Measurements from ENCODE around the gene FGF7. TPM values are rescaled to one million over a fixed set of nuclear protein-coding genes. Genes with fewer than 3 reads are reported as not detected.
"Not testable (repeated sequence)": the region's sequence is repeated elsewhere in the genome, so short reads cannot be mapped to it uniquely, and the experiment has no call there.

Gene FGF7
- polyA plus RNA-seq, 3 donors: 18.1 to 25.8 (median 20.0) TPM

GRCh38 chr15:49427372-49427771 is 4.3 kb downstream of the FGF7 start:
- DNase-seq (ENCODE audit: extremely low read depth in 1 of 11, low read depth in 9 of 11, low spot score in 4 of 11): no peak

DNA sequence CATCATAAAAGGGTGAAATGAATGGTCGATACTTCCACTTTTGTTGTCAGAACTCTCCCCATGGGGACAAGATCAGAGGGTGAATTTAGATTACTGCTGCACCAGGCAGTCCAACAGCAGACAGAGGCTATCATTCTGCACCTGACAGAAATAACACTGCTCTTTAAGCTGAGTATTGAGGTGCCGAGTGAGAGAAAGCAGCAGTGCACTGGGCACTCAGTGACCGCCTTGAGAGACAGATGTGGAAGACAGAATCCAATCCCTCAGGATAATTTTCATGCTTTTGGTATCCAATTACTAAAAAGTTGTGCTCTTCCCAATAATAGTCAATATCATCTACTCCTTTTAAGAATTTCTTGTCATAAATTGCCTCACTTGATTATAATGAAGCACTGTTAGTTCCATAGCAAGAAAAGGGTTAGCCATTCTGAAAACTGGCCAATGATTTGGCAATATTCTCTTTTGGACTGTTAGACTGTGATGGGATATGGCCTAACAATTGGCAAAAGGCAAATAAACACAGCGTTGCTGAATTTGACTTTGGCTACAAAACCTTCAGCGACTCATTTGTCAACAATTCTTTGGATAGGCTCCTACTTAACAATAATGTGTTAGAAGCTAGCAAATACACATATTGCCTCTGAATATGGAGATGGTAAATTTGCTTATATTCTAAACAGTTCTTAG is 5.5 kb downstream of the FGF7 start:
- DNase-seq (ENCODE audit: extremely low read depth in 1 of 11, low read depth in 9 of 11, low spot score in 4 of 11): no peak

GRCh38 chr15:49430046-49430445 is 7.0 kb downstream of the FGF7 start:
- no peak for DNase-seq (ENCODE audit: extremely low read depth in 1 of 11, low read depth in 9 of 11, low spot score in 4 of 11)

- DNase-seq (ENCODE audit: extremely low read depth in 1 of 11, low read depth in 9 of 11, low spot score in 4 of 11): no peak
Measured at GRCh38 chr15:49435174-49435573, 12.1 kb downstream of the FGF7 start.

- DNase-seq (ENCODE audit: extremely low read depth in 1 of 11, low read depth in 9 of 11, low spot score in 4 of 11): no peak
Measured at GRCh38 chr15:49436751-49437150, 13.7 kb downstream of the FGF7 start.

DNA sequence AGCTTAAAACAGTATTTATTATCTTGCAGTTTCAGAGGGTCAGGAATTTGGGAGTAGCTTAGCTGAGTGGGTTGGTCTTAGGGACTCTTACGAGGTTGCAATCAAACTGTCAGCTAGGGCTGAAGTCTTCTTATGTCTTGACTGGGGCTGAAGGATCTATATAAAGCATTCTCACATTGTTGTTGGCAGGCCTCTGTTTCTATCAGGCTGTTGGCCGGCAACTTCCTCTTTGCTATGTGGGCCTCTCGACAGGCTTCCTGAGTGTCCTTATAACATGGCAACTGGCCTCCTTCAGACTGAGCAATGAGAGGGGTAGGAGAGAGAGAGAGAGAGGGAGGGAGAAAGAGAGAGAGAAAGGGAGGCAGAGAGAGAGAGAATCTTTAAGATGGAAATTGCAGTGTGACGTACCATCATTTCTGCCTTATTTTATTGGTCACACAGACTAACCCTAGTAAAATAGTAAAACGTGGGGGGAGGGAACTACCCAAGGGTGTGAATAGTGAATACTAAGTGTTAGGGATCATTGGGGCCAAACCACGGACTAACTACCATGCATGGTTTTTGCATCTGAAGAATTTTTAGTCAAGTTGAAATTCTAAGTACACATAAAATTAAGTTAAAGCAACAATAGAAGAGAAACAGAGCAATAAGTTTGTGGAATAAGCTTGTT is 16.1 kb downstream of the FGF7 start:
- peak in 2 of 11 donors; percentile 48 to 52 for DNase-seq (ENCODE audit: extremely low read depth in 1 of 11, low read depth in 9 of 11, low spot score in 4 of 11)

DNA sequence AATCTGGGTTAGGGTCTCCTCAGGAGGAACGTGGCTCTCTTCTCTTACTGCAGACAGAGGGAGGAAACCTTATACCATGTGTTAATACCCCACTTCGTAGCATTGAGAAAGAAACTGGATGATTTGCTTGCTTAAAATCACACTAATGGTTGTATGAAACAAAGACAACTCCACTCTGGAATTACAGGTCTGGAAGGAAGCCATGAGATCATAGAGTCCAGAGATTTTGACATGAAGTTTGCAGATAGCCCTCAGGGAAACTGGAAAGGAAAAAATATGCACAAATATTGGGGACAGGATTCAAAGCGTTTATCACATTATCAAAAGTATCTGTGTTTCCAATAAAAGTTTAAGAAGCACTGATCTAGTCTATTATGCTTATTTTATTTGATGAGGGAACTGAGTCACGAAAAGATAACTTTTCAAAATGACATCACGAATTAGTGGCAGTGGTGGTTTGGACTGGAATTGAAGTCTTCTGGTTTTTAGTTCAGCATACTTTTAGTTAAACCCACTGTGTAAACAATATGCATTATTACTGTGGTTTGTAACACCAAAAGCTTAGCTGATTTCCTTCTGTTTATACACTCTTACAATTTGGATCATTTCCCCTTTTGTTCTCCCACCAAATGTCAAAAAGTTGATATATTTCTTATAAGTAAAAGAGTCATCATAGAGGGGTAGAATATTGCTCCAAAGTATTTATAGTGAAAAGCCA is 16.8 kb downstream of the FGF7 start:
- no peak for DNase-seq (ENCODE audit: extremely low read depth in 1 of 11, low read depth in 9 of 11, low spot score in 4 of 11)

DNA sequence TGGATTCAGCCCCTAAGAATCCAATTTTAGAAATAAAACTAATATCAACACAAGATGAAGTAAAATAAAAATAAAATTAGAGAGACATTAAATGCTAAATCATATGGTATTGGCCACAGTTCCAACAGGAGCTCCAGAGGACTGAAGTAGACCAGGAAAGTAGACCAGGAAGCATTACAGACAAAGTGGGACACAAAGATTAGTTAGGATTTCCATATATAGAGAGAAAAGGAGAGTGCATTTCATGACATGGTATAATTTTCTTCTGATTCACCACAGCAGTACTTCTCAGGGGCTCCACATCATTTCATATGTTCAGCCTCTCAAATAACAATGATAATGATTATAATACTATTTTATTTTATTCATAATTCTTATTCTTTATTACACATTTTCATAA is 18.3 kb downstream of the FGF7 start:
- DNase-seq (ENCODE audit: extremely low read depth in 1 of 11, low read depth in 9 of 11, low spot score in 4 of 11): no peak

- no peak for DNase-seq (ENCODE audit: extremely low read depth in 1 of 11, low read depth in 9 of 11, low spot score in 4 of 11)
Measured at GRCh38 chr15:49441816-49442215, 18.8 kb downstream of the FGF7 start.

GRCh38 chr15:49452595-49452994 is 29.6 kb downstream of the FGF7 start:
- DNase-seq (ENCODE audit: extremely low read depth in 1 of 11, low read depth in 9 of 11, low spot score in 4 of 11): no peak

DNA sequence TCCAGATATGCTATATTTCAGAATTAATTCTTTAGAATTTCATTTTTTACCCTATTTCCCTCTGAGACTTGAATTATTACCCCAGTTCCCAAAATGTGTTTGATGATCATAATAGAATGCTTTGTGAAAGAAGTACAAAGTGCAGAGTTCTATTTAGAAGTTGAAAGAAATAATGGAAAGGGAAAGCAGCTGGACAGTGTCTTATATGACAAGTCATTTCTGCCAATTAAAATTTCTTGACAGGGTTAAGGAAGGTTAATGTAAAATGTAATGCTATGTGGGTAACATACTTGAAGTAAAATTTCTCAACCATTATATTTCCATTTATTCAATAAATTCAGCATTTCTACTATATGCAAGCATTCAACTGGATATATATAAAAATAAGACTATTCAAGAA is 33.1 kb downstream of the FGF7 start:
- no peak for DNase-seq (ENCODE audit: extremely low read depth in 1 of 11, low read depth in 9 of 11, low spot score in 4 of 11)

GRCh38 chr15:49458145-49458544 is 35.1 kb downstream of the FGF7 start:
- DNase-seq (ENCODE audit: extremely low read depth in 1 of 11, low read depth in 9 of 11, low spot score in 4 of 11): no peak

DNA sequence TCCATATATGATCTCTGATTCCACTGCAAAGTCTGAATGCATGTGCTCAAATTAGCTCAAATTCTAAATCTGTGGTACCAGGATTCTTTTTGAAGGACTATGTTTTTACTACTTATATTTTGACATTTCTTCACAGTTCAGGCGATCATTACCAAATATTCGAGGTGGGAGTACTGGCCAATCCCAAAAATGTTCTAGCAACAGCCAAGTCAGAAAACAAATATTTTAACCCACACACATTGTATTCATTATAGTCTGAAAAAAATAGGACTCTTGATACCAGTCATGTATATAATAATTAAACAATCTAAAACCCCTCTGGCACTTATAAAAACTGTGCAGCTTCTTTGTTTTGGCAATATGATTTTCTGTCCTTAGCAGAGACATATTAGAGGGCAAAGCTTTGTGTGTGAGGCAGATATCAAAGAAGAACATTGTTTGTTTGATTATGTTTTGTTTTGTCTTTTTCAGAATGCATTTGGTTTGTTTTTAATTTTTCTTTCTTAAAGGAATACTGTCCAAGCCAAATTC is 37.4 kb downstream of the FGF7 start:
- no peak for DNase-seq (ENCODE audit: extremely low read depth in 1 of 11, low read depth in 9 of 11, low spot score in 4 of 11)

DNA sequence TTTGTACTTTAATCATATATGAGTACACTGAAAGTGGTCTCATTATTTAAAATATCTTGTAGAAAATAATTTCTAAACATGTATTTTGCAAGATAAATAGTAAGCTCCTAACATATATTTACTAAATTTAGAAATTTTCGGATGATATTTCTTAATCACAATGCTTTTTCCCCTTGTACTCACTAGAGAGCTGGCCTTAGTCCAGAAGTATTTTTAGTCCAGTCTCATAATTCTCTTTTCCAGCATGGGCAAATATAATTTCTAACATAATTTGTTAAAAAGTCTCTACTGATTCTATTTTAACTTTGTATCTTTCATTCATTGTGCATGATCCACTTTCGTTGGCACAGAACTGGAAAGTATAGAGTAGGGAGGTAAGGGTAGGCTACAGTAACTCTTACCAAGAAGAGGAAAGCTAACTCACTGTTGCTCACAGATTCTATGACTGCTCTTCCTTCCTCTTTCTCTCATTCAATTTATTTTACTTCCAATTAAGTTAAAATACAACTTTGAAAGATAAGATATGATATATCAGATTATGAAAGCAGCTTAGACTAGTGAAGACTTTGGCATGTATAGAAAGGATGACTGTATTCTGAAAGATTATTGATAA is 39.3 kb downstream of the FGF7 start:
- DNase-seq (ENCODE audit: extremely low read depth in 1 of 11, low read depth in 9 of 11, low spot score in 4 of 11): no peak

DNA sequence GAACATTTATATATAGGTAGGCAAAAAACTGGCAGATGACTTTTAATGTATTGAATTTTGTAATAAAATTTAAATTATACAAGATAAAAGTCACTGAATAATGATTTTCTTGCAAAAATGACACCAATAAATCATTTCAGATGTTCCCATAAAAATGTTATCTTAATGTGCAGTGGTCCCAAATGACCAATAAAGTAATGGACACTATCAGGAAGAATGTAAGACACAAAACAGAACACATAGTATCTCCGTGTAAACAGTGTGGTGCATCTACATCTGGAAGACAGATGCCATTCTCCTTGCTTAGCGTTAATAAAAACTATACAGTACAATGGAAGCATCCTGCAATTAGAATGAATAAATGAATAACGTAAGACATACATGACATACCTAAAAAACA is 41.5 kb downstream of the FGF7 start:
- no peak for DNase-seq (ENCODE audit: extremely low read depth in 1 of 11, low read depth in 9 of 11, low spot score in 4 of 11)

- DNase-seq (ENCODE audit: extremely low read depth in 1 of 11, low read depth in 9 of 11, low spot score in 4 of 11): no peak
Measured at GRCh38 chr15:49466119-49466518, 43.1 kb downstream of the FGF7 start.

GRCh38 chr15:49467746-49468480 is 44.9 kb downstream of the FGF7 start:
- DNase-seq (ENCODE audit: extremely low read depth in 1 of 11, low read depth in 9 of 11, low spot score in 4 of 11): no peak

GRCh38 chr15:49468481-49468839 is 45.4 kb downstream of the FGF7 start:
- DNase-seq (ENCODE audit: extremely low read depth in 1 of 11, low read depth in 9 of 11, low spot score in 4 of 11): no peak

- DNase-seq (ENCODE audit: extremely low read depth in 1 of 11, low read depth in 9 of 11, low spot score in 4 of 11): not testable (repeated sequence)
Measured at GRCh38 chr15:49471248-49471647, 48.2 kb downstream of the FGF7 start.

Measured in renal cortex interstitium (tissue), 11 donors.